Gastrocnemius medialis (tissue), 4 donors: ENCODE measurements around the gene KCNMB3. TPM values are rescaled to one million over a fixed set of nuclear protein-coding genes. Genes with fewer than 3 reads are reported as not detected.

Experiments
- ATAC-seq, 2 donors: fragments of 150-250 bp; one replicate each; pipeline ENCODE4 v1.9.1; 2016
- DNase-seq, 2 donors: peaks; one replicate each; pipeline ENCODE4 v3.0.0-alpha.2; 2019
- H3K27ac ChIP-seq, 4 donors: fragments of 200-600 bp; sonication (generic); 1 replicate in 1 of 4; 2 replicates in 3 of 4; pipeline ENCODE4 v1.5.1; 2016 to 2018; ENCODE audit warnings: mild to moderate bottlenecking in 2 of 4, moderate library complexity in 1 of 4
- H3K27me3 ChIP-seq, 3 donors: fragments of 200-600 bp; sonication (generic) in 2 of 3; 1 replicate in 1 of 3; 2 replicates in 2 of 3; pipeline versions ENCODE4 v1.5.1 to v1.6.0; 2016 to 2019; ENCODE audit warnings: mild to moderate bottlenecking in 1 of 3, moderate library complexity in 1 of 3
- H3K36me3 ChIP-seq, 2 donors: fragments of 200-600 bp; sonication (generic) in 1 of 2; one replicate each; pipeline ENCODE4 v1.5.1; 2017 to 2018
- H3K4me1 ChIP-seq, 2 donors: fragments of 200-600 bp; sonication (generic) in 1 of 2; one replicate each; pipeline ENCODE4 v1.5.1; 2016 to 2017; ENCODE audit warnings: mild to moderate bottlenecking in 2 of 2
- H3K4me3 ChIP-seq, 4 donors: fragments of 200-600 bp; sonication (generic) in 3 of 4; 1 replicate in 1 of 4; 2 replicates in 3 of 4; pipeline ENCODE4 v1.5.1; 2016 to 2019; ENCODE audit warnings: mild to moderate bottlenecking in 2 of 4
- H3K9me3 ChIP-seq, 3 donors: fragments of 200-600 bp; sonication (generic) in 2 of 3; 1 replicate in 1 of 3; 2 replicates in 2 of 3; pipeline ENCODE4 v1.5.1; 2016 to 2019
- CTCF ChIP-seq, 5 experiments: fragments of 450-650 bp in 3 of 5; fragments of 200-600 bp in 2 of 5; sonication (generic) in 2 of 5; IDR thresholded peaks in 4 of 5; conservative IDR thresholded peaks in 1 of 5; 1 replicate in 4 of 5; 2 replicates in 1 of 5; pipeline ENCODE4 v1.5.1; 2016 to 2019; ENCODE audit warnings: antibody characterized with exemption in 5 of 5, mild to moderate bottlenecking in 3 of 5, moderate library complexity in 3 of 5
- POLR2A ChIP-seq, 2 donors: fragments of 450-650 bp; IDR thresholded peaks; one replicate each; pipeline ENCODE4 v1.6.1; 2017; ENCODE audit warnings: antibody characterized with exemption in 2 of 2, mild to moderate bottlenecking in 2 of 2, moderate library complexity in 2 of 2
- in situ Hi-C, 4 donors: fragments of 200-750 bp; cut with MboI; loops; one replicate each; pipeline versions ENCODE4 v1.15.0 to v1.8.0; 2017; ENCODE audit warnings: low sequenced_read_pairs in 4 of 4
- intact Hi-C: fragments of 100-400 bp; cut with DNase I; formaldehyde crosslinking; loops from one replicate; pipeline ENCODE4 v1.15.1; 2023; ENCODE audit warnings: low total_unique reads
- total RNA-seq, 4 donors: library from RNA; depleted of rRNA; stranded (reverse); fragments of >200 nt; gene quantifications; one replicate each; pipeline versions ENCODE4 v1.1.0 to v1.2.3, GENCODE V29; 2016

Gene KCNMB3
- total RNA-seq, 4 donors from 2014 or later, result 0.24 to 2.1 (median 0.44) TPM

- Histone ChIP-seq H3K27me3 (no peaks in the 10 kb centered on the region), H3K36me3 (peaks cover 0 to 11% of the 10 kb centered on the region in 2 donors), H3K9me3 (no peaks in the 10 kb centered on the region), H3K4me1 (peaks cover 22% of the 10 kb centered on the region in 2 donors), H3K4me3 (no peak overlapping the region), H3K27ac (peak overlapping the region in 1 of 4 donors; percentile 14)
- in situ Hi-C loops, result no loop called here
- DNase-seq, result no peak
- intact Hi-C loops, result no loop called here
- no peak for TF ChIP-seq CTCF (IDR thresholded peaks at IDR 0.05 in 4 of 5, conservative IDR thresholded peaks at IDR 0.05 in 1 of 5)
- TF ChIP-seq POLR2A (IDR thresholded peaks at IDR 0.05), result no peak
- no peak for ATAC-seq
Measured at GRCh38 chr3:179196098-179196497, 54.8 kb downstream of the KCNMB3 start.

GRCh38 chr3:179194931-179195330, 56.0 kb downstream of the KCNMB3 start:
- Histone ChIP-seq H3K27me3 (no peaks in the 10 kb centered on the region), H3K4me1 (peaks cover 25 to 32% of the 10 kb centered on the region in 2 donors), H3K4me3 (no peak overlapping the region), H3K9me3 (no peaks in the 10 kb centered on the region), H3K27ac (no peak overlapping the region), H3K36me3 (peaks cover 0 to 3% of the 10 kb centered on the region in 2 donors)
- intact Hi-C loops (no loop called here), in situ Hi-C loops (no loop called here)
- no peak for ATAC-seq
- no peak for DNase-seq
- TF ChIP-seq CTCF (IDR thresholded peaks at IDR 0.05 in 4 of 5, conservative IDR thresholded peaks at IDR 0.05 in 1 of 5) (no peak), POLR2A (IDR thresholded peaks at IDR 0.05) (no peak)

Other genes with a start within 250 kb of the KCNMB3 start
- gene ZMAT3, start 179.3 kb downstream of the KCNMB3 start, total RNA-seq, result 1 to 10 TPM; 3.8 to 9.7 (median 7.3) TPM
- gene PIK3CA, start 102.8 kb downstream of the KCNMB3 start, total RNA-seq, result 10 to 100 TPM; 16.0 to 29.4 (median 23.1) TPM
- 10 to 100 TPM; 28.7 to 43.7 (median 39.7) TPM for gene ZNF639, start 71.9 kb upstream of the KCNMB3 start, total RNA-seq
- gene MFN1, start 96.6 kb upstream of the KCNMB3 start, total RNA-seq, result 10 to 100 TPM; 27.2 to 37.1 (median 32.9) TPM
- gene GNB4, start 200.4 kb upstream of the KCNMB3 start, total RNA-seq, result 1 to 10 TPM; 3.4 to 4.9 (median 3.7) TPM